SK-N-SH (cell line): ENCODE data around the gene BSCL2. TPM values are rescaled to one million over a fixed set of nuclear protein-coding genes. Genes with fewer than 3 reads are reported as not detected.

Source experiments
- CTCF ChIA-PET: fragments of 300-600, 350-600 bp; formaldehyde crosslinking; extraction: SDS; loops from one replicate; lab custom pipeline; 2021; lab: Yijun Ruan, JAX
- POLR2A ChIA-PET: fragments of 350-600 bp; sonication (Branson Sonifier 250); formaldehyde crosslinking; extraction: SDS; loops from one replicate; lab custom pipeline; 2020; ENCODE audit warnings: antibody characterized with exemption, inconsistent platforms; lab: Yijun Ruan, JAX
- DNase-seq: peaks from one replicate; pipeline ENCODE4 v3.0.0; 2012
- H2AFZ ChIP-seq: fragments of 200-600 bp; sonication (generic); 2 replicates; pipeline ENCODE4 v1.8.1; 2016; ENCODE audit warnings: antibody characterized with exemption, mild to moderate bottlenecking, low read depth
- H3F3A ChIP-seq: fragments of 200-600 bp; sonication (generic); replicated peaks from 2 replicates; pipeline ENCODE3; 2016; ENCODE audit warnings: antibody characterized with exemption, mild to moderate bottlenecking; ENCODE audit not compliant: insufficient read depth
- H3K27ac ChIP-seq, 2 experiments: fragments of 200-500 bp in 1 of 2; fragments of 200-600 bp in 1 of 2; sonication (Bioruptor generic) in 1 of 2; sonication (generic), shearing (Covaris generic) in 1 of 2; 2 replicates each; pipeline versions ENCODE4 v1.5.1 to v1.6.1; 2014 to 2016; ENCODE audit warnings: low read depth in 2 of 2, inconsistent platforms in 1 of 2, low read length in 1 of 2, mild to moderate bottlenecking in 1 of 2, mixed read lengths in 1 of 2
- H3K27me3 ChIP-seq: fragments of 200-600 bp; sonication (generic), shearing (Covaris generic); 2 replicates; pipeline ENCODE4 v1.6.1; 2016; ENCODE audit warnings: mixed run types; ENCODE audit not compliant: insufficient read depth
- H3K36me3 ChIP-seq, 2 experiments: fragments of 200-500 bp in 1 of 2; fragments of 200-600 bp in 1 of 2; sonication (Bioruptor generic) in 1 of 2; sonication (generic) in 1 of 2; replicated peaks in 1 of 2; 2 replicates each; pipeline versions ENCODE3 to v1.5.1; 2014 to 2016; ENCODE audit warnings: low read length in 1 of 2, mild to moderate bottlenecking in 1 of 2; ENCODE audit not compliant: insufficient read depth in 2 of 2, control insufficient read depth in 1 of 2
- H3K4me1 ChIP-seq, 2 experiments: fragments of 200-500 bp in 1 of 2; fragments of 200-600 bp in 1 of 2; sonication (Bioruptor generic) in 1 of 2; sonication (generic), shearing (Covaris generic) in 1 of 2; 2 replicates each; pipeline versions ENCODE4 v1.5.1 to v1.6.1; 2014 to 2016; ENCODE audit warnings: low read depth in 1 of 2, low read length in 1 of 2, mixed run types in 1 of 2; ENCODE audit not compliant: insufficient read depth in 2 of 2, control insufficient read depth in 1 of 2
- H3K4me2 ChIP-seq: fragments of 200-600 bp; sonication (generic), shearing (Covaris generic); 2 replicates; pipeline ENCODE4 v1.6.1; 2017; ENCODE audit warnings: mixed run types
- H3K4me3 ChIP-seq, 2 experiments: fragments of 200-500 bp in 1 of 2; fragments of 200-600 bp in 1 of 2; sonication (Bioruptor generic) in 1 of 2; sonication (generic), shearing (Covaris generic) in 1 of 2; 2 replicates each; pipeline versions ENCODE4 v1.5.1 to v1.8.1; 2014 to 2016; ENCODE audit warnings: low read depth in 2 of 2, inconsistent platforms in 1 of 2, low read length in 1 of 2, mild to moderate bottlenecking in 1 of 2, mixed read lengths in 1 of 2, moderate library complexity in 1 of 2
- H3K79me2 ChIP-seq: fragments of 200-600 bp; sonication (generic); 2 replicates; pipeline ENCODE4 v1.8.1; 2017; ENCODE audit warnings: mild to moderate bottlenecking; ENCODE audit not compliant: insufficient read depth
- H3K9ac ChIP-seq: fragments of 200-600 bp; sonication (generic); 2 replicates; pipeline ENCODE4 v1.6.1; 2017; ENCODE audit warnings: mixed run types
- H3K9me2 ChIP-seq: fragments of 200-600 bp; sonication (generic); 2 replicates; pipeline ENCODE4 v1.6.1; 2017; ENCODE audit warnings: mixed run types
- H3K9me3 ChIP-seq: fragments of 200-600 bp; sonication (generic); 2 replicates; pipeline ENCODE4 v1.6.1; 2017; ENCODE audit warnings: mixed run types, mild to moderate bottlenecking, moderate library complexity
- H4K20me1 ChIP-seq: fragments of 200-600 bp; sonication (generic); 2 replicates; pipeline ENCODE4 v1.6.1; 2017; ENCODE audit warnings: mild to moderate bottlenecking, mixed run types; ENCODE audit not compliant: insufficient read depth
- FOXJ3 ChIP-seq: sonication (generic); formaldehyde crosslinking; IDR thresholded peaks from 2 replicates; pipeline ENCODE4 v1.5.1; 2020; ENCODE audit warnings: mild to moderate bottlenecking, missing genetic modification reagents
- MXI1 ChIP-seq: IDR thresholded peaks from 2 replicates; pipeline ENCODE4 v1.6.1; 2012; ENCODE audit warnings: mild to moderate bottlenecking, low read depth, low read length, improper control_type of control experiment
- NFIC ChIP-seq: IDR thresholded peaks from 2 replicates; pipeline ENCODE4 v1.4.0; 2012; ENCODE audit warnings: borderline replicate concordance
- POLR2AphosphoS5 ChIP-seq: IDR thresholded peaks from 2 replicates; pipeline ENCODE4 v1.6.1; 2012; ENCODE audit warnings: low read depth, low read length
- RFX5 ChIP-seq: IDR thresholded peaks from 2 replicates; pipeline ENCODE4 v1.6.1; 2012; ENCODE audit warnings: mild to moderate bottlenecking, improper control_type of control experiment, low read length
- SIN3A ChIP-seq: IDR thresholded peaks from 2 replicates; pipeline ENCODE4 v1.6.1; 2012; ENCODE audit warnings: low read depth, mild to moderate bottlenecking, low read length, moderate library complexity, borderline replicate concordance
- TEAD4 ChIP-seq: IDR thresholded peaks from 2 replicates; pipeline ENCODE4 v1.4.0; 2012; ENCODE audit warnings: mild to moderate bottlenecking, borderline replicate concordance; ENCODE audit not compliant: insufficient read depth
- USF2 ChIP-seq: fragments of 150-350 bp; IDR thresholded peaks from 2 replicates; pipeline ENCODE4 v1.6.1; 2017; ENCODE audit warnings: antibody characterized with exemption, low read length, low read depth, borderline replicate concordance
- WGBS: methylation state at CpG from one replicate; pipeline ENCODE4 v1.1.6; 2017; ENCODE audit warnings: low lambda C conversion rate; 5-methylcytosine and 5-hydroxymethylcytosine counted together
- polyA plus RNA-seq, 3 experiments: library from polyadenylated mRNA; depleted of rRNA; stranded (reverse); fragments of >200 nt; gene quantifications; 2 replicates each; pipeline ENCODE4 v1.2.3, GENCODE V29; 2012

BSCL2 gene
- polyA plus RNA-seq, 1 of the 3 experiments (the other 2 are of a cell fraction): 81.5 TPM

DNA sequence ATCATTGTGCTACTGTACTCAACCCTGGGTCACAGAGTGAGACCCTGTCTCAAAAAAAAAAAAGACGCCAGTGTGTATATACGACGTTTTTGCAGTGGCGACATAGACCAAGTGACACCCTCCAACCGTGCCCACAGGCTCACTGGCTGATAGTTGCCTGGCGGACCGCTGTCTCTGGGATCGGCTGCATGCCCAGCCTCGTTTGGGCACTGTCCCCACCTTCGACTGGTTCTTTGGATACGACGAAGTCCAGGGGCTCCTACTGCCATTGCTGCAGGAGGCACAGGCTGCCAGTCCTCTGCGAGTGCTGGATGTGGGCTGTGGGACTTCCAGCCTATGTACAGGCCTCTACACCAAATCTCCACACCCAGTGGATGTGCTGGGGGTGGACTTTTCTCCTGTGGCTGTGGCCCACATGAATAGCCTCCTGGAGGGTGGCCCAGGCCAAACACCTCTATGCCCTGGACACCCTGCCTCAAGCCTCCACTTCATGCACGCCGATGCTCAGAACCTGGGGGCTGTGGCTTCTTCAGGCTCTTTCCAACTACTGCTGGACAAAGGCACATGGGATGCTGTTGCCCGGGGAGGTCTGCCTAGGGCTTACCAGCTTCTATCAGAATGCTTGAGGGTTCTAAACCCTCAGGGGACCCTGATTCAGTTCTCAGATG, 40.8 kb downstream of the BSCL2 start:
- Histone ChIP-seq H3K4me2 (peak overlapping the region; percentile 96), H3K4me1 (peaks cover 16 to 21% of the 10 kb centered on the region in 2 experiments; a peak in 3 of 4 replicates), H4K20me1 (no peaks in the 10 kb centered on the region), H3K27ac (peak overlapping the region; percentile 91 to 92), H3K36me3 (peaks cover 20 to 32% of the 10 kb centered on the region in 2 experiments), H3K9me3 (no peaks in the 10 kb centered on the region), H3F3A (peaks cover 38% of the 10 kb centered on the region), H2AFZ (no peak overlapping the region), H3K27me3 (no peaks in the 10 kb centered on the region), H3K9ac (peak overlapping the region; percentile 92), H3K79me2 (peaks cover 71% of the 10 kb centered on the region), H3K4me3 (peak overlapping the region; percentile 78 to 95), H3K9me2 (no peaks in the 10 kb centered on the region)
- WGBS: 29% methylated on average over 13 of the region's 16 CpGs
- ChIA-PET POLR2A (interaction anchor here (0.7 to 3.7 kb wide), 18 partner anchors 10 to 271 kb away, joined by 3 to 52 read pairs (median 14); partner anchors contain the start of genes B3GAT3, BSCL2, EEF1G and GANAB), CTCF (interaction anchor here (1.0 to 1.8 kb wide), 5 partner anchors 13 to 41 kb away, joined by 3 to 6 read pairs (median 4); partner anchors contain the start of genes BSCL2, GANAB, GNG3 and INTS5)
- DNase-seq: no peak
- TF ChIP-seq TEAD4 (no peak), RFX5 (no peak), SIN3A (peak; percentile 28; the same call in 1 of the 2 replicates), MXI1 (0 out of 2 replicates have a peak, but pooled peaks have one; percentile 34), POLR2AphosphoS5 (no peak; the same call in 1 of the 2 replicates), NFIC (no peak)

DNA sequence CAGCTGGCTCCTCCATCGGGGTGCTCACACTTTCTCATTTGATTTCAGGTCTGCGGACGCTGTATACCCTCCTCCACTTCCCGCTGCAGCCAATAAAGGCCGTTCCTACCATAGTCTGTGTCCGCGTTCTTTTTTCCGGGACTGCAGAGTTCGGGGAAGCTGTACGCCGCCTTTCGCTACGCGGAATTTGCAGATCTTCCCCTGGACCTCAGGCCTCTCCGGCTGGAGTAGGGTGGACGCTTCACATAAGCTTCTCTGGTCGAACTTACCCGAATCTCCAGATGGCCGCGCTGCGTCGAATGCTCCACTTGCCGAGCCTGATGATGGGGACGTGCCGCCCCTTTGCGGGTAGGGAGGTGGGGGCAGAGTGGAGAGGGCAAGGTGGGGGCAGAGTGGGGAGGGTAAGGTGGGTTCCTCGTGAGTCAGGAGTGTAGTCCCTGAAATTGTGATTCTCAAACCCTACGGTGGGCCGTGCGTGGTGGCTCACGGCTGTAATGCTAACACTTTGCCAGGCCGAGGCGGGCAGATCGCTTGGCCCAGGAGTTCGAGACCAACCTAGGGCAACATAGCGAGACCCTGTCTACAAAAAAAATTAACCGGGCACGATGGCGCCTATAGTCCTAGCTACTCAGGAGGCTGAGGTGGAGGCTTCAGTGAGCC, 41.5 kb downstream of the BSCL2 start:
- Histone ChIP-seq H3K9me3 (no peaks in the 10 kb centered on the region), H3K9me2 (no peaks in the 10 kb centered on the region), H3K4me1 (peaks cover 16 to 21% of the 10 kb centered on the region in 2 experiments; a peak in 3 of 4 replicates), H3K36me3 (peaks cover 20 to 36% of the 10 kb centered on the region in 2 experiments), H3K79me2 (peaks cover 65% of the 10 kb centered on the region), H3K27me3 (no peaks in the 10 kb centered on the region), H3K27ac (peak overlapping the region; percentile 91 to 92), H3F3A (peaks cover 34% of the 10 kb centered on the region), H3K4me2 (peak overlapping the region; percentile 96), H4K20me1 (no peaks in the 10 kb centered on the region), H2AFZ (no peak overlapping the region), H3K4me3 (peak overlapping the region; percentile 78 to 95), H3K9ac (peak overlapping the region; percentile 92)
- WGBS: 1% methylated on average over 38 of the region's 39 CpGs
- no peak for TF ChIP-seq FOXJ3 (CRISPR knock-in tag)
- TF ChIP-seq POLR2AphosphoS5: peak; percentile 34; the same call in 1 of the 2 replicates
- TF ChIP-seq USF2: no peak
- ChIA-PET CTCF (interaction anchor here (0.8 to 1.7 kb wide), 11 partner anchors 13 to 215 kb away, joined by 3 to 7 read pairs (median 4); partner anchors contain the start of genes EML3, GANAB, INTS5 and SLC3A2), POLR2A (interaction anchor here (0.7 to 3.7 kb wide), 32 partner anchors 8 to 270 kb away, joined by 3 to 52 read pairs (median 11); partner anchors contain the start of genes B3GAT3, BSCL2, EEF1G and EML3)
- peak; percentile 62 for DNase-seq
